Transverse colon (tissue), 3 donors: ENCODE data around the gene MCUR1.
"Not testable (repeated sequence)": the region's sequence is repeated elsewhere in the genome, so short reads cannot be mapped to it uniquely, and the experiment has no call there.

ENCODE experiments used
- POLR2A ChIP-seq: fragments of 450-650 bp; IDR thresholded peaks from one replicate; pipeline ENCODE4 v1.6.1; 2016; ENCODE audit warnings: antibody characterized with exemption, mild to moderate bottlenecking, moderate library complexity
- TF ChIP-seq, protein P1 (sequence below), 5 experiments: fragments of 200-600 bp in 3 of 5; fragments of 450-650 bp in 2 of 5; sonication (generic) in 3 of 5; IDR thresholded peaks; 1 replicate in 2 of 5; 2 replicates in 3 of 5; pipeline ENCODE4 v1.5.1; 2016 to 2017; ENCODE audit warnings: antibody characterized with exemption in 5 of 5, inconsistent platforms in 3 of 5, mild to moderate bottlenecking in 2 of 5, moderate library complexity in 1 of 5

- TF ChIP-seq POLR2A = not testable (repeated sequence)
- TF ChIP-seq, protein P1, sequence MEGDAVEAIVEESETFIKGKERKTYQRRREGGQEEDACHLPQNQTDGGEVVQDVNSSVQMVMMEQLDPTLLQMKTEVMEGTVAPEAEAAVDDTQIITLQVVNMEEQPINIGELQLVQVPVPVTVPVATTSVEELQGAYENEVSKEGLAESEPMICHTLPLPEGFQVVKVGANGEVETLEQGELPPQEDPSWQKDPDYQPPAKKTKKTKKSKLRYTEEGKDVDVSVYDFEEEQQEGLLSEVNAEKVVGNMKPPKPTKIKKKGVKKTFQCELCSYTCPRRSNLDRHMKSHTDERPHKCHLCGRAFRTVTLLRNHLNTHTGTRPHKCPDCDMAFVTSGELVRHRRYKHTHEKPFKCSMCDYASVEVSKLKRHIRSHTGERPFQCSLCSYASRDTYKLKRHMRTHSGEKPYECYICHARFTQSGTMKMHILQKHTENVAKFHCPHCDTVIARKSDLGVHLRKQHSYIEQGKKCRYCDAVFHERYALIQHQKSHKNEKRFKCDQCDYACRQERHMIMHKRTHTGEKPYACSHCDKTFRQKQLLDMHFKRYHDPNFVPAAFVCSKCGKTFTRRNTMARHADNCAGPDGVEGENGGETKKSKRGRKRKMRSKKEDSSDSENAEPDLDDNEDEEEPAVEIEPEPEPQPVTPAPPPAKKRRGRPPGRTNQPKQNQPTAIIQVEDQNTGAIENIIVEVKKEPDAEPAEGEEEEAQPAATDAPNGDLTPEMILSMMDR (IDR thresholded peaks at IDR 0.05) = not testable (repeated sequence)
Measured at GRCh38 chr6:13780162-13780561, 34.2 kb downstream of the MCUR1 start.
